ENCODE data around the gene EVC. TPM values are rescaled to one million over a fixed set of nuclear protein-coding genes. Genes with fewer than 3 reads are reported as not detected.

The EVC gene
- total and polyA plus RNA-seq, 2 of the 4 experiments (the other 2 are of a cell fraction): 16.8 to 18.9 TPM

GRCh38 chr4:5730436-5730835 is 19.4 kb downstream of the EVC start:
- no peak overlapping the region for H3K4ac ChIP-seq (ENCODE audit: low read depth, low read length)
- no peak overlapping the region for H2AFZ ChIP-seq (replicated peaks; ENCODE audit: low read length, poor library complexity)
- H4K5ac ChIP-seq (ENCODE audit: low read depth, low read length): no peak overlapping the region
- H3K27me3 ChIP-seq (ENCODE audit: control insufficient read depth, insufficient read depth, low read length): no peaks in the 10 kb centered on the region
- POLR2A ChIA-PET (ENCODE audit: unreplicated experiment): no interaction called here
- H2BK5ac ChIP-seq (ENCODE audit: low read depth, low read length, poor library complexity, severe bottlenecking): no peak overlapping the region
- DNase-seq (no peak), ATAC-seq (ENCODE audit: low read depth) (no peak)
- intact Hi-C loops (cut with micrococcal nuclease): no loop called here
- peaks cover 63% of the 10 kb centered on the region for H3K36me3 ChIP-seq (ENCODE audit: control insufficient read depth, insufficient read depth, low read length)
- no peaks in the 10 kb centered on the region for H3K9me3 ChIP-seq (ENCODE audit: control insufficient read depth, insufficient read depth, low read length)
- H3K23ac ChIP-seq (ENCODE audit: low read depth, low read length): no peak overlapping the region
- CTCF ChIA-PET: no interaction called here
- H4K20me1 ChIP-seq (ENCODE audit: insufficient read depth, low read length): peaks cover 21% of the 10 kb centered on the region
- H3K9ac ChIP-seq (ENCODE audit: low read depth, low read length): no peak overlapping the region
- H4K91ac ChIP-seq (ENCODE audit: insufficient read depth, low read depth, low read length): no peak overlapping the region
- no peak overlapping the region for H2AK5ac ChIP-seq (ENCODE audit: low read depth, low read length)
- H3K27ac ChIP-seq (ENCODE audit: insufficient read depth, low read length): no peak overlapping the region
- in situ Hi-C loops (cut with MboI; ENCODE audit: low sequenced_read_pairs): no loop called here
- H2BK120ac ChIP-seq (ENCODE audit: low read depth, low read length): no peak overlapping the region
- dilution Hi-C loops (cut with HindIII; ENCODE audit: low sequenced_read_pairs, unreplicated experiment): no loop called here
- H2BK15ac ChIP-seq (ENCODE audit: low read depth, low read length): no peak overlapping the region
- H3K4me3 ChIP-seq (ENCODE audit: insufficient read depth, low read depth, low read length): no peak overlapping the region
- no TSS peak for BruUV-seq (replicated peaks)
- H3K18ac ChIP-seq (ENCODE audit: low read depth, low read length): no peak overlapping the region
- no peak overlapping the region for H3K56ac ChIP-seq (ENCODE audit: extremely low read depth, insufficient read depth, low read length)
- no peak overlapping the region for H2BK20ac ChIP-seq (ENCODE audit: low read depth, low read length)
- no peak overlapping the region for H4K8ac ChIP-seq (ENCODE audit: low read depth in 2 of 2, low read length in 2 of 2)
- H3K79me1 ChIP-seq (ENCODE audit: low read depth in 1 of 2, low read length in 2 of 2): peaks cover 39 to 62% of the 10 kb centered on the region in 2 experiments
- no peaks in the 10 kb centered on the region for H3K4me1 ChIP-seq (ENCODE audit: control insufficient read depth, insufficient read depth, low read length)
- no peak for TF ChIP-seq CHD1 (IDR thresholded peaks at IDR 0.05; ENCODE audit: low read depth, low read length)
- TF ChIP-seq, protein P1, sequence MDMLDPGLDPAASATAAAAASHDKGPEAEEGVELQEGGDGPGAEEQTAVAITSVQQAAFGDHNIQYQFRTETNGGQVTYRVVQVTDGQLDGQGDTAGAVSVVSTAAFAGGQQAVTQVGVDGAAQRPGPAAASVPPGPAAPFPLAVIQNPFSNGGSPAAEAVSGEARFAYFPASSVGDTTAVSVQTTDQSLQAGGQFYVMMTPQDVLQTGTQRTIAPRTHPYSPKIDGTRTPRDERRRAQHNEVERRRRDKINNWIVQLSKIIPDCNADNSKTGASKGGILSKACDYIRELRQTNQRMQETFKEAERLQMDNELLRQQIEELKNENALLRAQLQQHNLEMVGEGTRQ (IDR thresholded peaks at IDR 0.05; ENCODE audit: low read depth, low read length): no peak
- TF ChIP-seq RAD21 (IDR thresholded peaks at IDR 0.05; ENCODE audit: low read length): no peak
- H3K14ac ChIP-seq (replicated peaks; ENCODE audit: low read depth, low read length): no peak overlapping the region
- H2AK9ac ChIP-seq (replicated peaks; ENCODE audit: low read depth, low read length, poor library complexity): peak overlapping the region; percentile 57
- WGBS, 2 experiments (ENCODE audit: extremely low coverage in 2 of 2, insufficient read length in 1 of 2): 90% methylated on average over 2 of the region's 10 CpGs; no CpG with 5 or more reads in 1 of the 2 experiments
- H3K9me1 ChIP-seq (ENCODE audit: insufficient read depth, low read length): peaks cover 11% of the 10 kb centered on the region; the same call in 1 of the 2 replicates
- no peak overlapping the region for H3K4me2 ChIP-seq (ENCODE audit: low read depth, low read length)

Data from IMR-90 (cell line).